ENCODE results near the gene COX6B1. TPM values are rescaled to one million over a fixed set of nuclear protein-coding genes. Genes with fewer than 3 reads are reported as not detected.
"Not testable (repeated sequence)": the region's sequence is repeated elsewhere in the genome, so short reads cannot be mapped to it uniquely, and the experiment has no call there.

COX6B1 gene, protein sequence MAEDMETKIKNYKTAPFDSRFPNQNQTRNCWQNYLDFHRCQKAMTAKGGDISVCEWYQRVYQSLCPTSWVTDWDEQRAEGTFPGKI
- total RNA-seq = 100 to 1,000 TPM; 462 to 930 (median 787) TPM

- TF ChIP-seq, protein P1, sequence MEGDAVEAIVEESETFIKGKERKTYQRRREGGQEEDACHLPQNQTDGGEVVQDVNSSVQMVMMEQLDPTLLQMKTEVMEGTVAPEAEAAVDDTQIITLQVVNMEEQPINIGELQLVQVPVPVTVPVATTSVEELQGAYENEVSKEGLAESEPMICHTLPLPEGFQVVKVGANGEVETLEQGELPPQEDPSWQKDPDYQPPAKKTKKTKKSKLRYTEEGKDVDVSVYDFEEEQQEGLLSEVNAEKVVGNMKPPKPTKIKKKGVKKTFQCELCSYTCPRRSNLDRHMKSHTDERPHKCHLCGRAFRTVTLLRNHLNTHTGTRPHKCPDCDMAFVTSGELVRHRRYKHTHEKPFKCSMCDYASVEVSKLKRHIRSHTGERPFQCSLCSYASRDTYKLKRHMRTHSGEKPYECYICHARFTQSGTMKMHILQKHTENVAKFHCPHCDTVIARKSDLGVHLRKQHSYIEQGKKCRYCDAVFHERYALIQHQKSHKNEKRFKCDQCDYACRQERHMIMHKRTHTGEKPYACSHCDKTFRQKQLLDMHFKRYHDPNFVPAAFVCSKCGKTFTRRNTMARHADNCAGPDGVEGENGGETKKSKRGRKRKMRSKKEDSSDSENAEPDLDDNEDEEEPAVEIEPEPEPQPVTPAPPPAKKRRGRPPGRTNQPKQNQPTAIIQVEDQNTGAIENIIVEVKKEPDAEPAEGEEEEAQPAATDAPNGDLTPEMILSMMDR (IDR thresholded peaks at IDR 0.05) = no peak
- peak; percentile 89 to 90 for TF ChIP-seq POLR2A (IDR thresholded peaks at IDR 0.05)
- Histone ChIP-seq H3K36me3 (peaks cover 0 to 29% (median 0%) of the 10 kb centered on the region in 3 donors), H3K27ac (peak within 1 kb of the TSS; percentile 77 to 86 (median 84)), H3K4me3 (peak within 1 kb of the TSS; percentile 53 to 80 (median 62)), H3K27me3 (no peaks in the 10 kb centered on the region), H3K4me1 (peaks cover 0 to 31% (median 5%) of the 10 kb centered on the region in 4 donors), H3K9me3 (no peaks in the 10 kb centered on the region)
- DNase-seq = peak; percentile 88 to 98 (median 94)
Measured at GRCh38 chr19:35648017-35648961, at the start of gene COX6B1. Gene COX6B1 (plus strand): TSS chr19:35648323. CDS start chr19:35651244, 2,921 bp downstream.

- no peaks in the 10 kb centered on the region for H3K36me3 ChIP-seq
- H3K27me3 ChIP-seq = no peaks in the 10 kb centered on the region
- H3K4me1 ChIP-seq = no peaks in the 10 kb centered on the region
- H3K27ac ChIP-seq = no peak overlapping the region
- TF ChIP-seq, protein P1 (IDR thresholded peaks at IDR 0.05) = no peak
- no peak for TF ChIP-seq POLR2A (IDR thresholded peaks at IDR 0.05)
- DNase-seq = no peak
- no peak overlapping the region for H3K4me3 ChIP-seq
- H3K9me3 ChIP-seq = no peaks in the 10 kb centered on the region
Measured at GRCh38 chr19:35601971-35602370, 46.2 kb upstream of the COX6B1 start.

GRCh38 chr19:35604436-35604835, 43.7 kb upstream of the COX6B1 start:
- not testable (repeated sequence) for H3K27me3 ChIP-seq, H3K27ac ChIP-seq, H3K4me3 ChIP-seq, DNase-seq, H3K4me1 ChIP-seq, H3K36me3 ChIP-seq, H3K9me3 ChIP-seq

- H3K9me3 ChIP-seq, DNase-seq, H3K36me3 ChIP-seq, H3K27me3 ChIP-seq, H3K27ac ChIP-seq, H3K4me3 ChIP-seq, H3K4me1 ChIP-seq: not testable (repeated sequence)
Measured at GRCh38 chr19:35607170-35607569, 41.0 kb upstream of the COX6B1 start.

DNA sequence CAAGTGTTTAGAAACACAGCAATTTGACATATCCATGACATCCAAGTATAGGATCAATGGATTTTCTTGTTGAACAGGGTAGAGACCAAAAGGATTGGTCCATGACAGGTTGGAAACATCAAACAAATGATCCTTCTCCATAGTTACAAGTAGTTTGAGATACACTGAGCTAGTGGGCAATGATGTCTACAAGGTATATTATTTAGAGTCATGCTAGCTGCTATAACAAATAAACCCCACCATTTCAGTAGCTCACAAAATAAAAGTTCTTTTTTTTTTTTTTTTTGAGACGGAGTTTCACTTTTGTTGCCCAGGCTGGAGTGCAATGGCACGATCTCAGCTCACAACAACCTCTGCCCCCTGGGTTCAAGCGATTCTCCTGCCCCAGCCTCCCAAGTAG, 40.5 kb upstream of the COX6B1 start:
- TF ChIP-seq, protein P1 (IDR thresholded peaks at IDR 0.05) = no peak
- no peak for TF ChIP-seq POLR2A (IDR thresholded peaks at IDR 0.05)
- no peak overlapping the region for H3K27ac ChIP-seq
- H3K4me1 ChIP-seq = peaks cover 0 to 8% (median 3%) of the 10 kb centered on the region in 4 donors
- no peak for DNase-seq
- peaks cover 0 to 8% (median 0%) of the 10 kb centered on the region in 4 donors for H3K9me3 ChIP-seq
- no peaks in the 10 kb centered on the region for H3K36me3 ChIP-seq
- H3K27me3 ChIP-seq = no peaks in the 10 kb centered on the region
- H3K4me3 ChIP-seq = no peak overlapping the region

DNA sequence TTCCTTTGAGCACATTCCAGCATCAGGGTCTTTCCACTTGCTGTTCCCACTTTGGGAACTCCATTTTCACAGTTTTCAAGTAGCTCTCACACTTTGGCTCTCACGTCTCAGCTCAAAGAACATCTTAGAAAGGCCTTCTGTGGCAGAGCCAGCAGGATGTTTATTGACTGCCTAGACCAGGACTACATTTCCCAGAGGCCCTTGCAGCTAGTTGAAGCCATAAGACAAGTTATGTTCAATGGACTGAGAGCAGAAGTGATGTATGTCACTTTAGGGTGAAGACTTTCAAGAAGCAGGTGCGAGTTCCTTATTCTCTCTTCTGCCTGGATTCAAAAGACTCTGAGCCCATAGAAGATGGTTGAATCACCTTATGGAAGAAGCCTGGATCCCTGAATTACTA, 39.9 kb upstream of the COX6B1 start:
- Histone ChIP-seq H3K9me3 (peaks cover 0 to 8% (median 0%) of the 10 kb centered on the region in 4 donors), H3K4me3 (no peak overlapping the region), H3K36me3 (no peaks in the 10 kb centered on the region), H3K27ac (no peak overlapping the region), H3K4me1 (peaks cover 2 to 12% (median 6%) of the 10 kb centered on the region in 4 donors), H3K27me3 (no peaks in the 10 kb centered on the region)
- TF ChIP-seq POLR2A (IDR thresholded peaks at IDR 0.05) = no peak
- TF ChIP-seq, protein P1 (IDR thresholded peaks at IDR 0.05) = no peak
- DNase-seq = no peak

Data from Peyer's patch (tissue), 4 donors.